Stimulated activated CD4-positive, alpha-beta T cell treated with anti-CD3 and anti-CD28 coated beads, Interleukin-12 subunit alpha, Interleukin-12 subunit beta, amount 100 ng/mL, for 48 hours (primary cell): Measurements from ENCODE around the gene UCP1.
"Not testable (repeated sequence)": the region's sequence is repeated elsewhere in the genome, so short reads cannot be mapped to it uniquely, and the experiment has no call there.

Experiments used
- DNase-seq, 3 donors: peaks; one replicate each; pipeline ENCODE4 v3.0.0-alpha.2; 2020; ENCODE audit warnings: low read depth in 2 of 3, low spot score in 1 of 3

The UCP1 gene

GRCh38 chr4:140556372-140557085, 12.2 kb downstream of the UCP1 start:
- peak in 1 of 3 donors; percentile 11 for DNase-seq

GRCh38 chr4:140533951-140534480, 34.7 kb downstream of the UCP1 start:
- DNase-seq, result no peak

- no peak for DNase-seq
Observed at GRCh38 chr4:140529434-140529833, 39.3 kb downstream of the UCP1 start.

GRCh38 chr4:140523857-140524742, 44.7 kb downstream of the UCP1 start, which contains the start of gene ELMOD2:
ELMOD2 (plus strand) TSS chr4:140524168; CDS start chr4:140525429, 1,261 bp downstream.
- peak; percentile 91 to 96 (median 95) for DNase-seq

GRCh38 chr4:140523370-140523856, 45.3 kb downstream of the UCP1 start:
- DNase-seq, result no peak

- DNase-seq, result no peak
Observed at GRCh38 chr4:140515423-140515822, 53.3 kb downstream of the UCP1 start.

- DNase-seq, result not testable (repeated sequence)
Observed at GRCh38 chr4:140513765-140514164, 55.0 kb downstream of the UCP1 start.
